ENCODE measurements around the gene ADAM22. TPM values are rescaled to one million over a fixed set of nuclear protein-coding genes. Genes with fewer than 3 reads are reported as not detected.

Gene ADAM22
- total and polyA plus RNA-seq, 2 experiments from 2014 or later = 1.1 to 5.8 TPM

DNA sequence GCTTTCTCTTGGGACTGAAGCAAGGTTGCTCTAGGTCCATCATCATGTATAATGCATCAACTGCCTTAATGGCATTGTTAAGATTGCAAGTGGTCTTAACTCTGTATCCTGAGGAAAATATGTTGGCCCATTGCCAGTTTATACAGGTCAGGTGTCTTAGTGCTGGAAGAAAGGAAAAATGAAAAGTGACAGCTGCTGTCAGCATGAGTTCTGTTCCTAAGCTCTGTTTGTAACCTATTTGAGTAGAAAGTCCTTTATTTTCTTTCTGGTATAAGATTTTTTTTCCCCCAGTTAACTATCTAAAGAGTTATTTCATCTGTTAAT lies 158.6 kb downstream of the ADAM22 start:
- no peak overlapping the region for H3K4me3 ChIP-seq

DNA sequence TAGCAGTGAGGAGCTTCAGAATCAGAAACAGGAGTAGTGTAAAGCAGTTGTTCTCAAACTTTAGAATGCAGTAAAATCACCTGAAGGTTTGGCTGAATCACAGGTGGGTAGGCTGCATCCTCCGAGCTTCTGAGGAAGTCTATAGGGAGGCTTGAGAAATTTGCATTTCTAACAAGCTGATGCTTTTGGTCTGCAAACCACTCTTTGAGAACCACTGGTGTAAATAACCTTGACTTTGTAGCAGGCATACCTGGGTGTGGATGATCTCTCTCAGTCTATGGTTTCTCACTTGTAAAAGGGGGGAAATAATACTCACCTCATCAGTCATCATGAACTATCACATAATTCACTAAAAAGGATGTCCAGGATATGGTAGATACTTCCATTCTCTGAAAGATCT lies 167.7 kb downstream of the ADAM22 start:
- Histone ChIP-seq H3K4me1 (ENCODE audit: low read depth) (no peaks in the 10 kb centered on the region), H3K27ac (no peak overlapping the region), H3K9me3 (ENCODE audit: low read depth) (no peaks in the 10 kb centered on the region), H3K36me3 (no peaks in the 10 kb centered on the region), H3K27me3 (no peaks in the 10 kb centered on the region), H3K4me3 (no peak overlapping the region)
- no peak for DNase-seq (ENCODE audit: low read depth in 1 of 2, low spot score in 1 of 2)
- TF ChIP-seq, protein P1, sequence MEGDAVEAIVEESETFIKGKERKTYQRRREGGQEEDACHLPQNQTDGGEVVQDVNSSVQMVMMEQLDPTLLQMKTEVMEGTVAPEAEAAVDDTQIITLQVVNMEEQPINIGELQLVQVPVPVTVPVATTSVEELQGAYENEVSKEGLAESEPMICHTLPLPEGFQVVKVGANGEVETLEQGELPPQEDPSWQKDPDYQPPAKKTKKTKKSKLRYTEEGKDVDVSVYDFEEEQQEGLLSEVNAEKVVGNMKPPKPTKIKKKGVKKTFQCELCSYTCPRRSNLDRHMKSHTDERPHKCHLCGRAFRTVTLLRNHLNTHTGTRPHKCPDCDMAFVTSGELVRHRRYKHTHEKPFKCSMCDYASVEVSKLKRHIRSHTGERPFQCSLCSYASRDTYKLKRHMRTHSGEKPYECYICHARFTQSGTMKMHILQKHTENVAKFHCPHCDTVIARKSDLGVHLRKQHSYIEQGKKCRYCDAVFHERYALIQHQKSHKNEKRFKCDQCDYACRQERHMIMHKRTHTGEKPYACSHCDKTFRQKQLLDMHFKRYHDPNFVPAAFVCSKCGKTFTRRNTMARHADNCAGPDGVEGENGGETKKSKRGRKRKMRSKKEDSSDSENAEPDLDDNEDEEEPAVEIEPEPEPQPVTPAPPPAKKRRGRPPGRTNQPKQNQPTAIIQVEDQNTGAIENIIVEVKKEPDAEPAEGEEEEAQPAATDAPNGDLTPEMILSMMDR (IDR thresholded peaks at IDR 0.05; ENCODE audit: low read depth, low read length) = no peak

More for the DNA sequence above, 158.6 kb downstream of the ADAM22 start:
- H3K9me3 ChIP-seq (ENCODE audit: low read depth) = no peaks in the 10 kb centered on the region
- H3K27me3 ChIP-seq = no peaks in the 10 kb centered on the region
- TF ChIP-seq, protein P1 (IDR thresholded peaks at IDR 0.05; ENCODE audit: low read depth, low read length) = no peak
- H3K4me1 ChIP-seq (ENCODE audit: low read depth) = no peaks in the 10 kb centered on the region
- DNase-seq (ENCODE audit: low read depth in 1 of 2, low spot score in 1 of 2) = no peak
- H3K27ac ChIP-seq = no peak overlapping the region
- H3K36me3 ChIP-seq = no peaks in the 10 kb centered on the region

DNA sequence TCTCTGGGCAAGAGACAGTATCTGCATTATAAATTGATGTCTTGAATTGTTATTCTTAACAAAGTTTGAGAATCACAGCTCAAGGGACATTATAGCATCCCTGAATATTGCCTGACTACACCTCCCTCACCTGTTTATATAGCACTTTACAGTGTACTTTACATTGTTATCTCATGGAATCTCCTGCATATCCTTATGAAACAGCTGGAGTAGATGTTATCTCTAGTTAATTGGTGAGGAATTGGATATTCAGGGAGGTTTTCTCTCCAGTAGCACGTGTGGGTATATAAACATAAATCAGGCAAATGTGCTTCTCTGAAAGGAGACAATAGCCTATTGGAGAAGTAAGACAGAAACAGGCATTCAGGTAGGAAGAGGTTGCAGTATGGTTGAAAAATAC lies 168.6 kb downstream of the ADAM22 start:
- Histone ChIP-seq H3K4me1 (ENCODE audit: low read depth) (no peaks in the 10 kb centered on the region), H3K9me3 (ENCODE audit: low read depth) (no peaks in the 10 kb centered on the region), H3K27me3 (no peaks in the 10 kb centered on the region), H3K4me3 (no peak overlapping the region), H3K27ac (no peak overlapping the region), H3K36me3 (no peaks in the 10 kb centered on the region)
- DNase-seq (ENCODE audit: low read depth in 1 of 2, low spot score in 1 of 2) = no peak
- TF ChIP-seq, protein P1 (IDR thresholded peaks at IDR 0.05; ENCODE audit: low read depth, low read length) = no peak

GRCh38 chr7:88104732-88105131 lies 170.7 kb downstream of the ADAM22 start:
- H3K36me3 ChIP-seq = no peaks in the 10 kb centered on the region
- TF ChIP-seq, protein P1 (IDR thresholded peaks at IDR 0.05; ENCODE audit: low read depth, low read length) = no peak
- no peaks in the 10 kb centered on the region for H3K9me3 ChIP-seq (ENCODE audit: low read depth)
- no peak overlapping the region for H3K27ac ChIP-seq
- H3K4me3 ChIP-seq = no peak overlapping the region
- DNase-seq (ENCODE audit: low read depth in 1 of 2, low spot score in 1 of 2) = no peak
- H3K4me1 ChIP-seq (ENCODE audit: low read depth) = no peaks in the 10 kb centered on the region
- H3K27me3 ChIP-seq = no peaks in the 10 kb centered on the region

- TF ChIP-seq, protein P1 (IDR thresholded peaks at IDR 0.05; ENCODE audit: low read depth, low read length) = no peak
- Histone ChIP-seq H3K27me3 (no peaks in the 10 kb centered on the region), H3K36me3 (no peaks in the 10 kb centered on the region), H3K4me1 (ENCODE audit: low read depth) (no peaks in the 10 kb centered on the region), H3K9me3 (ENCODE audit: low read depth) (no peaks in the 10 kb centered on the region), H3K27ac (no peak overlapping the region), H3K4me3 (no peak overlapping the region)
- DNase-seq (ENCODE audit: low read depth in 1 of 2, low spot score in 1 of 2) = no peak
Measured at GRCh38 chr7:88105231-88105630, 171.2 kb downstream of the ADAM22 start.

- Histone ChIP-seq H3K36me3 (no peaks in the 10 kb centered on the region), H3K9me3 (ENCODE audit: low read depth) (no peaks in the 10 kb centered on the region), H3K27ac (no peak overlapping the region), H3K4me3 (no peak overlapping the region), H3K4me1 (ENCODE audit: low read depth) (no peaks in the 10 kb centered on the region), H3K27me3 (no peaks in the 10 kb centered on the region)
- no peak for DNase-seq (ENCODE audit: low read depth in 1 of 2, low spot score in 1 of 2)
- TF ChIP-seq, protein P1 (IDR thresholded peaks at IDR 0.05; ENCODE audit: low read depth, low read length) = no peak
Measured at GRCh38 chr7:88106434-88106833, 172.4 kb downstream of the ADAM22 start.
